Osteocyte (in vitro differentiated cells): Measurements from ENCODE around the gene OTOS. TPM values are rescaled to one million over a fixed set of nuclear protein-coding genes. Genes with fewer than 3 reads are reported as not detected.

Source experiments
- DNase-seq: peaks from one replicate; pipeline ENCODE4 v3.0.0; 2021; ENCODE audit warnings: mixed read lengths; ENCODE audit not compliant: unreplicated experiment; ENCODE audit errors: extremely low spot score
- H3K27ac Mint-ChIP-seq: one replicate; pipeline ENCODE4 v1.8.0; 2021; ENCODE audit warnings: mild to moderate bottlenecking, mixed read lengths; ENCODE audit not compliant: unreplicated experiment
- H3K27me3 Mint-ChIP-seq: one replicate; pipeline ENCODE4 v1.8.0; 2021; ENCODE audit warnings: mixed read lengths; ENCODE audit not compliant: unreplicated experiment
- H3K36me3 Mint-ChIP-seq: one replicate; pipeline ENCODE4 v1.8.0; 2021; ENCODE audit warnings: mixed read lengths; ENCODE audit not compliant: unreplicated experiment
- H3K4me1 Mint-ChIP-seq: one replicate; pipeline ENCODE4 v1.8.0; 2021; ENCODE audit warnings: mixed read lengths; ENCODE audit not compliant: unreplicated experiment
- H3K4me3 Mint-ChIP-seq: one replicate; pipeline ENCODE4 v1.8.0; 2021; ENCODE audit warnings: mild to moderate bottlenecking, moderate library complexity, mixed read lengths; ENCODE audit not compliant: unreplicated experiment
- H3K9me3 Mint-ChIP-seq: one replicate; pipeline ENCODE4 v1.8.0; 2021; ENCODE audit warnings: mixed read lengths; ENCODE audit not compliant: unreplicated experiment
- CTCF ChIP-seq: fragments of 200-600 bp; sonication (generic); IDR thresholded peaks from 2 replicates; pipeline ENCODE4 v1.5.0; 2021; ENCODE audit warnings: antibody characterized with exemption, mild to moderate bottlenecking, moderate library complexity
- total RNA-seq: library from RNA; stranded (reverse); gene quantifications from 2 replicates; pipeline ENCODE4 v1.2.1, GENCODE V29; 2021

OTOS gene
- total RNA-seq, 1 donor from 2014 or later, result not detected

- TF ChIP-seq CTCF, result no peak
- Mint-ChIP-seq H3K27me3 (no peaks in the 10 kb centered on the region), H3K36me3 (no peaks in the 10 kb centered on the region), H3K4me1 (no peaks in the 10 kb centered on the region), H3K4me3 (no peak overlapping the region), H3K27ac (no peak overlapping the region), H3K9me3 (no peaks in the 10 kb centered on the region)
- no peak for DNase-seq
Observed at GRCh38 chr2:240161087-240161750, 20.8 kb upstream of the OTOS start.

- H3K4me3 Mint-ChIP-seq, result no peak overlapping the region
- no peaks in the 10 kb centered on the region for H3K36me3 Mint-ChIP-seq
- no peaks in the 10 kb centered on the region for H3K9me3 Mint-ChIP-seq
- DNase-seq, result no peak
- TF ChIP-seq CTCF, result no peak
- H3K27ac Mint-ChIP-seq, result no peak overlapping the region
- H3K27me3 Mint-ChIP-seq, result no peaks in the 10 kb centered on the region
- no peaks in the 10 kb centered on the region for H3K4me1 Mint-ChIP-seq
Observed at GRCh38 chr2:240160291-240161086, 20.0 kb upstream of the OTOS start.

- DNase-seq, result no peak
- TF ChIP-seq CTCF, result no peak
- H3K4me1 Mint-ChIP-seq, result no peaks in the 10 kb centered on the region
- no peak overlapping the region for H3K27ac Mint-ChIP-seq
- no peaks in the 10 kb centered on the region for H3K36me3 Mint-ChIP-seq
- H3K4me3 Mint-ChIP-seq, result no peak overlapping the region
- H3K27me3 Mint-ChIP-seq, result no peaks in the 10 kb centered on the region
- no peaks in the 10 kb centered on the region for H3K9me3 Mint-ChIP-seq
Observed at GRCh38 chr2:240159251-240159839, 18.9 kb upstream of the OTOS start.

- Mint-ChIP-seq H3K9me3 (peaks cover 6% of the 10 kb centered on the region), H3K4me3 (no peak overlapping the region), H3K36me3 (no peaks in the 10 kb centered on the region), H3K27ac (no peak overlapping the region), H3K27me3 (peaks cover 15% of the 10 kb centered on the region), H3K4me1 (no peaks in the 10 kb centered on the region)
- DNase-seq, result no peak
- TF ChIP-seq CTCF, result no peak
Observed at GRCh38 chr2:240157147-240157470, 16.7 kb upstream of the OTOS start.
